Vagina (tissue), 2 donors: Measurements from ENCODE around the gene CCDC57.

Experiments
- CTCF ChIP-seq, 3 experiments: fragments of 450-650 bp in 2 of 3; fragments of 200-600 bp in 1 of 3; sonication (generic) in 1 of 3; IDR thresholded peaks; one replicate each; pipeline ENCODE4 v1.5.1; 2017 to 2019; ENCODE audit warnings: antibody characterized with exemption in 3 of 3, mild to moderate bottlenecking in 2 of 3, moderate library complexity in 2 of 3
- POLR2A ChIP-seq, 2 donors: fragments of 450-650 bp; IDR thresholded peaks; one replicate each; pipeline ENCODE4 v1.6.1; 2017; ENCODE audit warnings: antibody characterized with exemption in 2 of 2, mild to moderate bottlenecking in 2 of 2, moderate library complexity in 2 of 2
- POLR2AphosphoS5 ChIP-seq, 2 donors: sonication (generic); formaldehyde crosslinking; IDR thresholded peaks; one replicate each; pipeline ENCODE4 v1.9.0; 2017; ENCODE audit warnings: antibody characterized with exemption in 2 of 2, mild to moderate bottlenecking in 2 of 2, low read depth in 1 of 2; ENCODE audit not compliant: insufficient read depth in 1 of 2

- no peak for TF ChIP-seq POLR2A (IDR thresholded peaks at IDR 0.05)
- TF ChIP-seq CTCF (IDR thresholded peaks at IDR 0.05) = no peak
- TF ChIP-seq POLR2AphosphoS5 (IDR thresholded peaks at IDR 0.05; ENCODE audit: insufficient read depth in 1 of 2, low read depth in 1 of 2) = no peak
Measured at GRCh38 chr17:82107341-82107860, 105.2 kb downstream of the CCDC57 start.
